AG04449 (cell line): ENCODE data around the gene CAPZB.

Experiments used
- CTCF ChIA-PET: fragments of 350-600 bp; formaldehyde crosslinking; extraction: SDS; loops from one replicate; lab custom pipeline; 2021; ENCODE audit warnings: antibody characterized with exemption; lab: Yijun Ruan, JAX
- POLR2A ChIA-PET: fragments of 400-600, 350-600 bp; formaldehyde crosslinking; extraction: SDS; loops from one replicate; lab custom pipeline; 2020; ENCODE audit warnings: antibody characterized with exemption, inconsistent platforms; lab: Yijun Ruan, JAX
- DNase-seq: peaks from one replicate; pipeline ENCODE4 v3.0.0-alpha.2; 2010; ENCODE audit warnings: low read depth, low spot score
- H3K4me3 ChIP-seq: 2 replicates; pipeline ENCODE4 v1.5.1; 2011; ENCODE audit warnings: low read depth, mild to moderate bottlenecking, control low read depth, low read length
- CTCF ChIP-seq: IDR thresholded peaks from one replicate; pipeline ENCODE4 v1.5.1; 2011; ENCODE audit warnings: mild to moderate bottlenecking, moderate library complexity, low read length, control low read depth, inconsistent platforms; ENCODE audit not compliant: insufficient read depth; ENCODE audit errors: missing control alignments

Gene CAPZB

GRCh38 chr1:19477284-19478249, 7.8 kb downstream of the CAPZB start:
- TF ChIP-seq CTCF: no peak
- ChIA-PET CTCF (interaction anchor here (0.9 to 1.3 kb wide), 4 partner anchors 10 to 163 kb away, joined by 3 read pairs; no protein-coding TSS in a partner anchor), POLR2A (no interaction called here)
- no peak for DNase-seq
- H3K4me3 ChIP-seq: no peak overlapping the region

- ChIA-PET CTCF (interaction anchor here (1.0 to 1.3 kb wide), 3 partner anchors 11 to 164 kb away, joined by 3 read pairs; no protein-coding TSS in a partner anchor), POLR2A (no interaction called here)
- TF ChIP-seq CTCF: no peak
- no peak for DNase-seq
- no peak overlapping the region for H3K4me3 ChIP-seq
Observed at GRCh38 chr1:19476450-19477190, 8.7 kb downstream of the CAPZB start.

GRCh38 chr1:19475296-19475695, 10.0 kb downstream of the CAPZB start:
- no peak overlapping the region for H3K4me3 ChIP-seq
- ChIA-PET POLR2A (no interaction called here), CTCF (no interaction called here)
- no peak for TF ChIP-seq CTCF
- no peak for DNase-seq

GRCh38 chr1:19472174-19472573, 13.2 kb downstream of the CAPZB start:
- CTCF ChIA-PET: interaction anchor here (0.8 to 1.0 kb wide), 3 partner anchors 10 to 127 kb away, joined by 3 read pairs; no protein-coding TSS in a partner anchor

GRCh38 chr1:19469004-19469403, 16.3 kb downstream of the CAPZB start:
- no peak for TF ChIP-seq CTCF
- no peak for DNase-seq
- POLR2A ChIA-PET: no interaction called here
- H3K4me3 ChIP-seq: no peak overlapping the region
- CTCF ChIA-PET: interaction anchor here (1.0 to 1.5 kb wide), 4 partner anchors 14 to 192 kb away, joined by 3 to 6 read pairs (median 4); no protein-coding TSS in a partner anchor

More at GRCh38 chr1:19472174-19472573, 13.2 kb downstream of the CAPZB start:
- no peak for DNase-seq
- no peak overlapping the region for H3K4me3 ChIP-seq
- POLR2A ChIA-PET: interaction anchor here (1.2 kb wide), 1 partner anchor 11 kb away, joined by 3 read pairs; no protein-coding TSS in a partner anchor
- TF ChIP-seq CTCF: no peak
